ENCODE measurements around the gene KCNK7.
"Not testable (repeated sequence)": the region's sequence is repeated elsewhere in the genome, so short reads cannot be mapped to it uniquely, and the experiment has no call there.

Gene KCNK7

GRCh38 chr11:65595543-65596281 lies at the start of gene KCNK7:
TSS of gene KCNK7 (minus strand) at chr11:65595800. CDS start at chr11:65595772, 28 bp downstream.
- DNase-seq = no peak

GRCh38 chr11:65644837-65645236 lies 49.2 kb upstream of the KCNK7 start:
- no peak for DNase-seq

GRCh38 chr11:65643971-65644370 lies 48.4 kb upstream of the KCNK7 start:
- DNase-seq = no peak

GRCh38 chr11:65642014-65642671 lies 46.5 kb upstream of the KCNK7 start:
- no peak for DNase-seq

- DNase-seq = no peak
Observed at GRCh38 chr11:65641297-65642013, 45.9 kb upstream of the KCNK7 start.

- no peak for DNase-seq
Observed at GRCh38 chr11:65640483-65641296, 45.1 kb upstream of the KCNK7 start.

GRCh38 chr11:65639623-65640482 lies 44.3 kb upstream of the KCNK7 start:
- no peak for DNase-seq

GRCh38 chr11:65639228-65639597 lies 43.6 kb upstream of the KCNK7 start:
- not testable (repeated sequence) for DNase-seq

- no peak for DNase-seq
Observed at GRCh38 chr11:65637794-65638419, 42.3 kb upstream of the KCNK7 start, which contains the start of gene SIPA1. TSS of gene SIPA1 (plus strand) at chr11:65638101. CDS start at chr11:65640922, 2,821 bp downstream.

- DNase-seq = no peak
Observed at GRCh38 chr11:65637032-65637557, 41.5 kb upstream of the KCNK7 start.

GRCh38 chr11:65636108-65637031 lies 40.8 kb upstream of the KCNK7 start:
- no peak for DNase-seq

GRCh38 chr11:65634905-65635731 lies 39.5 kb upstream of the KCNK7 start:
- no peak for DNase-seq

- DNase-seq = no peak
Observed at GRCh38 chr11:65634440-65634839, 38.8 kb upstream of the KCNK7 start.

- DNase-seq = no peak
Observed at GRCh38 chr11:65634109-65634436, 38.5 kb upstream of the KCNK7 start.

GRCh38 chr11:65633390-65634108 lies 37.9 kb upstream of the KCNK7 start:
- DNase-seq = no peak

- no peak for DNase-seq
Observed at GRCh38 chr11:65630215-65630614, 34.6 kb upstream of the KCNK7 start.

GRCh38 chr11:65629579-65629978 lies 34.0 kb upstream of the KCNK7 start:
- DNase-seq = no peak

GRCh38 chr11:65627202-65627601 lies 31.6 kb upstream of the KCNK7 start:
- DNase-seq = no peak

All from cerebellar nuclear complex (tissue), 1 donor.